Measurements from ENCODE around the gene TMEM184B. TPM values are rescaled to one million over a fixed set of nuclear protein-coding genes. Genes with fewer than 3 reads are reported as not detected.

Gene TMEM184B
- polyA plus RNA-seq, 4 donors: 7.3 to 47.4 (median 20.3) TPM

DNA sequence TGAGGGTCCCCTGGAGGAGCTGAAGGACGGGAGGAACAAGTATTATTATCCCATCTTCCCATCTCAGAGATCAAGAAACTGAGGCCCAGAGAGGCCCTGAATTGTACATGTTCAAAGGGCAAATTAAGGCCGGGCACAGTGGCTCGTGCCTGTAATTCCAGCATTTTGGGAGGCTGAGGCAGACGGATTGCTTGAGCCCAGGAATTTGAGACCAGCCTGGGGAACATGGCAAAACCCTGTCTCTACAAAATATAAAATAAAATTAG is 99.2 kb downstream of the TMEM184B start:
- H3K27ac ChIP-seq (ENCODE audit: low read depth in 1 of 3, low read length in 2 of 3): peak overlapping the region in 1 of 3 donors; percentile 82
- no peak for DNase-seq

DNA sequence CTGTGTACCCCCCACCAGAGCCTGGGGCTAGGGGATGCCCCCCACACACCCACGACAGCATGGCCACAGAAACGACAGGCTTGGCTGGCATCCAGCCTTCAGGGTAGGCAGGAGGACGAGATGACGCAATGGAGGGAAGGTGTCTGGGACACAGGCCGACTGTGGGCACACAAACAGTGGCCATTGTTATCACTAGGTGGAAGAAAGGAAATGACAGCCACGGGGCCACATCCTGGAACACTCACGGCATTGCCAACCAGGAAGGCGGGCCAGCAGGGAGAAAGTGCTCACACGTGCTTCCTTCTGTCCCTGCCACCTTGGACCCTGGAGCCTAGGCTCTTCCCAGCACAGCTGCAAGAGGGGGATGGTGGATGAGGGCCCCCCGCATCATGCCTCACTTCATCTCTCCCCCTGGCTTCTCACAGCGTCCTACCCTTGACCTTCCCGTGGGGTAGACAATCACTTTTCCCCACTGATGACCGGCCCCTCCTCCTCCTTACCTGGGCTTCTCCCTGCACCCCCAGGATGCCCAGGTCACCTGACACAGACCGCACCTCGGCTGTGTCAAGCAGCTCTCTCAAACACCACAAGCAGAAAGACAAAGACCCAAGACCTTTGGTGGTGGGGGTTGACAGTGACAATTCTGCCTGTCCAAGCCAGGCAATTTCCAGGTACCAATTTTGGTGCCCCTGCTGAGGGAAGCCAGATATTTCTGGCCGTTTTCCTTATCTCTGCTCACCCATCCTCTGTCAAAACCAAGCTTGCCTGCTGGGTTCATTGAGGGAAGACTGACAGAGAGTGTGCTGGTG is 99.8 kb downstream of the TMEM184B start:
- WGBS, 3 donors: 26 to 45% (median 37%) methylated on average over 16 of the region's 16 CpGs
- FAIRE-seq: no peak

More for the DNA sequence above, 99.2 kb downstream of the TMEM184B start:
- Histone ChIP-seq H3K36me3 (ENCODE audit: control insufficient read depth in 3 of 3, insufficient read depth in 2 of 3, low read depth in 1 of 3, low read length in 3 of 3) (peaks cover 0 to 29% (median 0%) of the 10 kb centered on the region in 3 donors), H3K27me3 (ENCODE audit: control insufficient read depth in 3 of 3, insufficient read depth in 3 of 3, low read length in 3 of 3) (no peaks in the 10 kb centered on the region), H3K4me1 (ENCODE audit: control insufficient read depth in 3 of 3, insufficient read depth in 2 of 3, low read depth in 1 of 3, low read length in 2 of 3) (peaks cover 0 to 19% (median 16%) of the 10 kb centered on the region in 3 donors), H3K9me3 (ENCODE audit: control insufficient read depth in 2 of 2, insufficient read depth in 1 of 2, low read depth in 1 of 2, low read length in 1 of 2) (no peaks in the 10 kb centered on the region), H3K4me3 (ENCODE audit: low read depth in 1 of 3, low read length in 3 of 3) (no peak overlapping the region)
- WGBS, 3 donors: 90 to 95% (median 91%) methylated on average over 4 of the region's 4 CpGs
- no peak for FAIRE-seq

DNA sequence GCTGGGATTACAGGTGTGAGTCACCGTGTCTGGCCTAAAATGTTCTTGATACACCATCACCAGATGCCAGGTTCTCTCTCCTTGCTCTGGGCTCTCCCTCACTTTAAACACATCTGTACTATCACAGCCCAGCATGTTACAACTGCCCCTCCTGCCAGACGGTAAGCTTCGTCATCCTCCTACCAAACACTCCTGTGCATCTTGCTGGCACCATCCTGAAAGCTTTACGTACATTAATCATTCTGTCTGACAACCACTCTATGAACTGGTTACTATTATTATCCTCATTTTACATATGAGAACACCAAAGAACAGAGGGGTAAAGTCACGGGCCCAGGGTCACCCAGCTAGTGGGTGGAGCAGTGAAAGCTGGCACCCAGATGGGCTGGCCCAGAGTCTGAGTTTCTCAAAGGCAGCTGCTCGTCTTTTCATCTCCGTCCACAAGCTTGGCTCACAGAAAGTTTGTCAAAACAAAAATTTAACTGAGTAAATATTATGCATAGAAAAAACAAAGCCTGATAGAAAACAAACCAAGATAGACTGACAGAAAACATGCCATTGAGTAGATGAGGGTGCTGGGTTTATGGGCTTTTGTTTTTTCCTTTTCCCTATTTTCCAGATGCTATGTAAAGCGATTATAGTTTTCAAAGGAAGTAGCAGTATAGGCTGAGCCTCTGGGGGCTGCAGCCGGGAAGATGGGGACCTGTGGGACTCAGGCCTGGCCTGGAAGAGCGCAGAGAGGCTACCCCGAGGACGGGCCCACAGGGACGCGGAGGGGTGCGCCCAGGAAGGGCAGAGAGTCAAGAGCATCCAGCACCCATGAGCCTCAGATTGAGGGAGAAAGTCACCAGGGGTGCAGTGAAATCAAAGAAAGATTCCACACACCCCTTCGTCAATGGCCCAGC is 100.6 kb downstream of the TMEM184B start:
- Histone ChIP-seq H3K36me3 (ENCODE audit: control insufficient read depth in 3 of 3, insufficient read depth in 2 of 3, low read depth in 1 of 3, low read length in 3 of 3) (peaks cover 0 to 41% (median 0%) of the 10 kb centered on the region in 3 donors), H3K4me1 (ENCODE audit: control insufficient read depth in 3 of 3, insufficient read depth in 2 of 3, low read depth in 1 of 3, low read length in 2 of 3) (peaks cover 0 to 16% (median 14%) of the 10 kb centered on the region in 3 donors), H3K9me3 (ENCODE audit: control insufficient read depth in 2 of 2, insufficient read depth in 1 of 2, low read depth in 1 of 2, low read length in 1 of 2) (no peaks in the 10 kb centered on the region), H3K27ac (ENCODE audit: low read depth in 1 of 3, low read length in 2 of 3) (peak overlapping the region in 2 of 3 donors; percentile 29 to 82), H3K27me3 (ENCODE audit: control insufficient read depth in 3 of 3, insufficient read depth in 3 of 3, low read length in 3 of 3) (no peaks in the 10 kb centered on the region), H3K4me3 (ENCODE audit: low read depth in 1 of 3, low read length in 3 of 3) (no peak overlapping the region)
- no peak for FAIRE-seq
- no peak for DNase-seq
- WGBS, 3 donors: 68 to 80% (median 77%) methylated on average over 16 of the region's 16 CpGs

More for the DNA sequence above, 99.8 kb downstream of the TMEM184B start:
- peak; percentile 52 to 77 for DNase-seq
- Histone ChIP-seq H3K27ac (ENCODE audit: low read depth in 1 of 3, low read length in 2 of 3) (peak overlapping the region in 2 of 3 donors; percentile 29 to 82), H3K4me1 (ENCODE audit: control insufficient read depth in 3 of 3, insufficient read depth in 2 of 3, low read depth in 1 of 3, low read length in 2 of 3) (peaks cover 0 to 17% (median 16%) of the 10 kb centered on the region in 3 donors), H3K27me3 (ENCODE audit: control insufficient read depth in 3 of 3, insufficient read depth in 3 of 3, low read length in 3 of 3) (no peaks in the 10 kb centered on the region), H3K9me3 (ENCODE audit: control insufficient read depth in 2 of 2, insufficient read depth in 1 of 2, low read depth in 1 of 2, low read length in 1 of 2) (no peaks in the 10 kb centered on the region), H3K4me3 (ENCODE audit: low read depth in 1 of 3, low read length in 3 of 3) (no peak overlapping the region), H3K36me3 (ENCODE audit: control insufficient read depth in 3 of 3, insufficient read depth in 2 of 3, low read depth in 1 of 3, low read length in 3 of 3) (peaks cover 0 to 33% (median 0%) of the 10 kb centered on the region in 3 donors)

DNA sequence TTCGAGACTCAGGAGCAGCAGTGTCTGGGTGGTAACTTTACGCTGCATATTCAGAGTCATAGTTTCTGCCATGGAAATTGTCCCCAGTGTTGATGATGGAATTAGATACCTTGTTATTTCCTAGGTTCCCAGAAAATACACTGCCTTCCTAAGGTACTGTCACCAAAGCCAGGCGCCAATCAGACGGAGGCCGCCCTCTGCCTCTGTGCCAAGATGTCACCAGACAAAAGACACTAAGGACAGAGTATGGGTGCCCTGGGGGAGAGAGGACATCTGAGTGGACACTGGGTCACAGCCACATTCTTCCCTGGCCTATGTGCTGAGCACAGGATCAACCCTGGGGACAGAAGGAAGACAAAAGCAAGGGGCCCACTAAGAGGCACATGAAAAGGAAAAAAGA is 102.3 kb downstream of the TMEM184B start:
- peaks cover 0 to 43% (median 0%) of the 10 kb centered on the region in 3 donors for H3K36me3 ChIP-seq (ENCODE audit: control insufficient read depth in 3 of 3, insufficient read depth in 2 of 3, low read depth in 1 of 3, low read length in 3 of 3)
- WGBS, 3 donors: 94 to 99% (median 98%) methylated on average over 5 of the region's 5 CpGs
- FAIRE-seq: no peak
- H3K4me3 ChIP-seq (ENCODE audit: low read depth in 1 of 3, low read length in 3 of 3): no peak overlapping the region
- H3K4me1 ChIP-seq (ENCODE audit: control insufficient read depth in 3 of 3, insufficient read depth in 2 of 3, low read depth in 1 of 3, low read length in 2 of 3): peaks cover 4 to 19% (median 8%) of the 10 kb centered on the region in 3 donors
- H3K9me3 ChIP-seq (ENCODE audit: control insufficient read depth in 2 of 2, insufficient read depth in 1 of 2, low read depth in 1 of 2, low read length in 1 of 2): no peaks in the 10 kb centered on the region
- H3K27ac ChIP-seq (ENCODE audit: low read depth in 1 of 3, low read length in 2 of 3): no peak overlapping the region
- H3K27me3 ChIP-seq (ENCODE audit: control insufficient read depth in 3 of 3, insufficient read depth in 3 of 3, low read length in 3 of 3): no peaks in the 10 kb centered on the region
- no peak for DNase-seq

Other genes starting within 250 kb of the TMEM184B start
- gene PICK1, start 215.6 kb downstream of the TMEM184B start, polyA plus RNA-seq: 10 to 100 TPM; 24.3 to 33.3 (median 32.0) TPM
- gene SLC16A8, start 188.8 kb downstream of the TMEM184B start, polyA plus RNA-seq: 1 to 10 TPM in 1 of 4 donors, under 1 TPM in 1, not detected in 2; 0.37 to 1.7 TPM
- 100 to 1,000 TPM in 3 of 4 donors, 10 to 100 TPM in 1; 59.0 to 484 (median 251) TPM for gene BAIAP2L2, start 162.3 kb downstream of the TMEM184B start, polyA plus RNA-seq
- 10 to 100 TPM; 13.8 to 55.0 (median 24.3) TPM for gene PLA2G6, start 91.2 kb downstream of the TMEM184B start, polyA plus RNA-seq
- gene MAFF, start 71.0 kb downstream of the TMEM184B start, polyA plus RNA-seq: 10 to 100 TPM in 3 of 4 donors, 1 to 10 TPM in 1; 9.6 to 26.5 (median 16.0) TPM
- 10 to 100 TPM; 19.0 to 92.1 (median 46.7) TPM for gene CSNK1E, start 44.4 kb upstream of the TMEM184B start, polyA plus RNA-seq
- 1 to 10 TPM in 1 of 4 donors, under 1 TPM in 1, not detected in 2; 0.06 to 2.1 TPM for gene KCNJ4, start 182.2 kb upstream of the TMEM184B start, polyA plus RNA-seq
- 10 to 100 TPM in 2 of 4 donors, 1 to 10 TPM in 2; 6.5 to 60.6 (median 10.7) TPM for gene KDELR3, start 195.1 kb upstream of the TMEM184B start, polyA plus RNA-seq
- 100 to 1,000 TPM in 3 of 4 donors, 10 to 100 TPM in 1; 72.4 to 477 (median 104) TPM for gene DDX17, start 233.3 kb upstream of the TMEM184B start, polyA plus RNA-seq